Activated T-cell treated with anti-CD3 and anti-CD28 coated beads, Interleukin-2, amount 50 U/mL, for 4 hours (primary cell): ENCODE measurements around the gene PCDHGB4. TPM values are rescaled to one million over a fixed set of nuclear protein-coding genes. Genes with fewer than 3 reads are reported as not detected.

Experiments used
- total RNA-seq, 3 donors: library from RNA; stranded (reverse); gene quantifications; one replicate each; pipeline ENCODE4 v1.2.1, GENCODE V29; 2021

Gene PCDHGB4
- total RNA-seq, 3 donors from 2014 or later, result 0.08 to 0.22 (median 0.20) TPM

Other genes starting within 250 kb of the PCDHGB4 start
- gene PCDHB6, start 237.6 kb upstream of the PCDHGB4 start, total RNA-seq, result under 1 TPM in 1 of 3 donors, not detected in 2; 0.05 TPM
- not detected for gene PCDHB7, start 215.1 kb upstream of the PCDHGB4 start, total RNA-seq
- gene PCDHB8, start 209.9 kb upstream of the PCDHGB4 start, total RNA-seq, result not detected
- gene PCDHB16, start 205.3 kb upstream of the PCDHGB4 start, total RNA-seq, result not detected
- not detected for gene PCDHB9, start 200.5 kb upstream of the PCDHGB4 start, total RNA-seq
- under 1 TPM in 1 of 3 donors, not detected in 2; 0.08 TPM for gene PCDHB10, start 195.3 kb upstream of the PCDHGB4 start, total RNA-seq
- gene PCDHB11, start 188.1 kb upstream of the PCDHGB4 start, total RNA-seq, result not detected
- gene PCDHB12, start 179.0 kb upstream of the PCDHGB4 start, total RNA-seq, result not detected
- gene PCDHB13, start 173.8 kb upstream of the PCDHGB4 start, total RNA-seq, result under 1 TPM; 0.08 to 0.16 (median 0.10) TPM
- gene PCDHB14, start 164.4 kb upstream of the PCDHGB4 start, total RNA-seq, result under 1 TPM in 2 of 3 donors, not detected in 1; 0.08 TPM
- gene PCDHB15, start 142.3 kb upstream of the PCDHGB4 start, total RNA-seq, result under 1 TPM in 1 of 3 donors, not detected in 2; 0.08 TPM
- gene SLC25A2, start 83.6 kb upstream of the PCDHGB4 start, total RNA-seq, result under 1 TPM in 1 of 3 donors, not detected in 2; 0.18 TPM
- gene TAF7, start 66.9 kb upstream of the PCDHGB4 start, total RNA-seq, result 10 to 100 TPM; 64.8 to 73.8 (median 70.4) TPM
- gene PCDHGA1, start 57.2 kb upstream of the PCDHGB4 start, total RNA-seq, result under 1 TPM; 0.05 to 0.11 (median 0.11) TPM
- under 1 TPM in 1 of 3 donors, not detected in 2; 0.05 TPM for gene PCDHGA2, start 48.9 kb upstream of the PCDHGB4 start, total RNA-seq
- gene PCDHGA3, start 43.9 kb upstream of the PCDHGB4 start, total RNA-seq, result not detected
- under 1 TPM in 1 of 3 donors, not detected in 2; 0.13 TPM for gene PCDHGB1, start 37.6 kb upstream of the PCDHGB4 start, total RNA-seq
- gene PCDHGA4, start 32.7 kb upstream of the PCDHGB4 start, total RNA-seq, result under 1 TPM; 0.08 to 0.30 (median 0.08) TPM
- gene PCDHGB2, start 27.7 kb upstream of the PCDHGB4 start, total RNA-seq, result under 1 TPM; 0.13 to 0.43 (median 0.40) TPM
- gene PCDHGA5, start 23.5 kb upstream of the PCDHGB4 start, total RNA-seq, result under 1 TPM; 0.05 to 0.13 (median 0.08) TPM
- under 1 TPM; 0.10 to 0.19 (median 0.13) TPM for gene PCDHGB3, start 17.5 kb upstream of the PCDHGB4 start, total RNA-seq
- gene PCDHGA6, start 13.8 kb upstream of the PCDHGB4 start, total RNA-seq, result under 1 TPM; 0.13 to 0.27 (median 0.18) TPM
- under 1 TPM in 2 of 3 donors, not detected in 1; 0.08 to 0.11 TPM for gene PCDHGA7, start 5.0 kb upstream of the PCDHGB4 start, total RNA-seq
- not detected for gene PCDHGA8, start 4.9 kb downstream of the PCDHGB4 start, total RNA-seq
- under 1 TPM; 0.26 to 0.91 (median 0.27) TPM for gene PCDHGB5, start 10.2 kb downstream of the PCDHGB4 start, total RNA-seq
- gene PCDHGA9, start 15.1 kb downstream of the PCDHGB4 start, total RNA-seq, result under 1 TPM; 0.13 to 0.18 (median 0.16) TPM
- under 1 TPM; 0.08 to 0.22 (median 0.18) TPM for gene PCDHGB6, start 20.3 kb downstream of the PCDHGB4 start, total RNA-seq
- under 1 TPM; 0.25 to 0.68 (median 0.40) TPM for gene PCDHGA10, start 25.3 kb downstream of the PCDHGB4 start, total RNA-seq
- gene PCDHGB7, start 30.0 kb downstream of the PCDHGB4 start, total RNA-seq, result under 1 TPM in 1 of 3 donors, not detected in 2; 0.15 TPM
- gene PCDHGA11, start 33.4 kb downstream of the PCDHGB4 start, total RNA-seq, result under 1 TPM; 0.05 to 0.13 (median 0.05) TPM
- under 1 TPM; 0.11 to 0.24 (median 0.20) TPM for gene PCDHGA12, start 42.8 kb downstream of the PCDHGB4 start, total RNA-seq
- under 1 TPM; 0.22 to 0.55 (median 0.48) TPM for gene PCDHGC3, start 88.3 kb downstream of the PCDHGB4 start, total RNA-seq
- gene PCDHGC4, start 97.3 kb downstream of the PCDHGB4 start, total RNA-seq, result not detected
- gene PCDHGC5, start 101.4 kb downstream of the PCDHGB4 start, total RNA-seq, result not detected
- 100 to 1,000 TPM; 243 to 289 (median 269) TPM for gene DIAPH1, start 231.3 kb downstream of the PCDHGB4 start, total RNA-seq
- gene HDAC3, start 249.2 kb downstream of the PCDHGB4 start, total RNA-seq, result 10 to 100 TPM; 66.1 to 73.8 (median 71.7) TPM
- 10 to 100 TPM; 25.8 to 30.4 (median 29.5) TPM for gene RELL2, start 249.3 kb downstream of the PCDHGB4 start, total RNA-seq